ENCODE data around the gene LALBA.

- TF ChIP-seq EZH2 (IDR thresholded peaks at IDR 0.05; ENCODE audit: borderline replicate concordance, low read depth, low read length), result no peak
- TF ChIP-seq CHD7 (IDR thresholded peaks at IDR 0.05; ENCODE audit: low read depth, low read length), result no peak
- TF ChIP-seq POLR2A (conservative IDR thresholded peaks at IDR 0.05), result no peak
- no peak for TF ChIP-seq CTCF (IDR thresholded peaks at IDR 0.05 in 2 of 3, conservative IDR thresholded peaks at IDR 0.05 in 1 of 3; ENCODE audit: insufficient read depth in 2 of 3, low read depth in 1 of 3, low read length in 3 of 3)
- no peak for TF ChIP-seq FOSL1 (tag; conservative IDR thresholded peaks at IDR 0.05)
- no peak for TF ChIP-seq ZNF740 (CRISPR knock-in tag; IDR thresholded peaks at IDR 0.05)
- TF ChIP-seq ZNF740 (tag; IDR thresholded peaks at IDR 0.05), result no peak
- no peak for TF ChIP-seq DIDO1 (tag; IDR thresholded peaks at IDR 0.05; ENCODE audit: low read depth)
- no peak for TF ChIP-seq SMC3 (conservative IDR thresholded peaks at IDR 0.05; ENCODE audit: insufficient read depth, low read depth, low read length)
- no peak for TF ChIP-seq TAF1 (IDR thresholded peaks at IDR 0.05; ENCODE audit: control insufficient read depth, extremely low read depth, insufficient read depth, low read length, severe bottlenecking)
- TF ChIP-seq GABPA (tag; conservative IDR thresholded peaks at IDR 0.05; ENCODE audit: low read depth), result no peak
Measured at GRCh38 chr12:48556631-48557030, 13.2 kb downstream of the LALBA start.
